KMS-11 (cell line): ENCODE results near the gene MC2R.

Source experiments
- H2AFZ ChIP-seq: fragments of 200-600 bp; sonication (generic); 2 replicates; pipeline ENCODE4 v1.6.1; 2016; ENCODE audit warnings: antibody characterized with exemption, mixed run types, low read depth
- H3K27ac ChIP-seq: fragments of 200-600 bp; sonication (generic); 2 replicates; pipeline ENCODE4 v1.6.1; 2016; ENCODE audit warnings: mild to moderate bottlenecking, mixed run types
- H3K27me3 ChIP-seq: fragments of 200-600 bp; sonication (generic); 2 replicates; pipeline ENCODE4 v1.6.1; 2017; ENCODE audit warnings: mild to moderate bottlenecking, low read depth, mixed run types, moderate library complexity; ENCODE audit not compliant: insufficient read depth
- H3K36me3 ChIP-seq: fragments of 200-600 bp; sonication (generic); 2 replicates; pipeline ENCODE4 v1.6.1; 2017; ENCODE audit warnings: mild to moderate bottlenecking, mixed run types; ENCODE audit not compliant: insufficient read depth
- H3K4me1 ChIP-seq: fragments of 200-600 bp; sonication (generic); 2 replicates; pipeline ENCODE4 v1.6.1; 2016; ENCODE audit warnings: mild to moderate bottlenecking, low read depth, mixed run types; ENCODE audit not compliant: poor library complexity, severe bottlenecking
- H3K4me2 ChIP-seq: fragments of 200-600 bp; sonication (generic); 2 replicates; pipeline ENCODE4 v1.7.0; 2016; ENCODE audit warnings: mild to moderate bottlenecking, mixed run types
- H3K4me3 ChIP-seq: fragments of 200-600 bp; sonication (generic); IDR thresholded peaks from 2 replicates; pipeline ENCODE4 v1.6.1; 2017; ENCODE audit warnings: low read depth, low read length, mixed read lengths; ENCODE audit not compliant: insufficient read depth
- H3K79me2 ChIP-seq: fragments of 200-600 bp; sonication (generic); 2 replicates; pipeline ENCODE4 v1.6.1; 2016; ENCODE audit warnings: low read depth, mixed run types; ENCODE audit not compliant: insufficient read depth
- H3K9ac ChIP-seq: fragments of 200-600 bp; sonication (generic); 2 replicates; pipeline ENCODE4 v1.6.1; 2016; ENCODE audit warnings: mild to moderate bottlenecking, mixed run types
- H4K20me1 ChIP-seq: fragments of 200-600 bp; sonication (generic); 2 replicates; pipeline ENCODE4 v1.6.1; 2016; ENCODE audit warnings: mild to moderate bottlenecking, mixed run types; ENCODE audit not compliant: insufficient read depth
- TF ChIP-seq, protein P1 (sequence below): fragments of 200-600 bp; sonication (generic); conservative IDR thresholded peaks from 2 replicates; pipeline ENCODE4 v1.6.1; 2017; ENCODE audit warnings: low read depth, mild to moderate bottlenecking, antibody characterized with exemption, low read length, moderate library complexity, mixed read lengths

Gene MC2R

DNA sequence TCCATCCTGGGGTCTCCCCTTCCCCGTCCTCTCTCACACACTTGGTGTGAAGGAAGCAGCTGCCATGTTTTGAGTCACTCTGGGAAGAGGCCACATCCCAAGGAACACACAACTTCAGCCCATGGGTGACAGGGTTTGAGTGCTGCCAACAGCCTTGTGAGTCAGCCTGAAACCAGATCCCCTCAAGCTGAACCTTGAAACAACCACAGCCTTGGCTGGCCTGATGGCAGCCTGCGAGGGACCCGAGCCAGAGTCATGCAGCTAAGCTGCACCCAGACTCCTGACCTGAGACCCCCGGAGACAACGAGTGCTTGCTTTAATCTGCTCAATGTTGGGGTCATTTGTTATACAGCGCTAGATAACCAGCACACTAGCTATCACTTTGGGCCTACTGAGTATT lies 19.3 kb upstream of the MC2R start:
- Histone ChIP-seq H3K4me2 (no peak overlapping the region), H3K9ac (no peak overlapping the region), H3K4me3 (no peak overlapping the region), H3K36me3 (no peaks in the 10 kb centered on the region), H4K20me1 (no peaks in the 10 kb centered on the region), H3K79me2 (no peaks in the 10 kb centered on the region), H3K27me3 (no peaks in the 10 kb centered on the region), H3K27ac (no peak overlapping the region), H3K4me1 (no peaks in the 10 kb centered on the region), H2AFZ (no peak overlapping the region)
- TF ChIP-seq, protein P1, sequence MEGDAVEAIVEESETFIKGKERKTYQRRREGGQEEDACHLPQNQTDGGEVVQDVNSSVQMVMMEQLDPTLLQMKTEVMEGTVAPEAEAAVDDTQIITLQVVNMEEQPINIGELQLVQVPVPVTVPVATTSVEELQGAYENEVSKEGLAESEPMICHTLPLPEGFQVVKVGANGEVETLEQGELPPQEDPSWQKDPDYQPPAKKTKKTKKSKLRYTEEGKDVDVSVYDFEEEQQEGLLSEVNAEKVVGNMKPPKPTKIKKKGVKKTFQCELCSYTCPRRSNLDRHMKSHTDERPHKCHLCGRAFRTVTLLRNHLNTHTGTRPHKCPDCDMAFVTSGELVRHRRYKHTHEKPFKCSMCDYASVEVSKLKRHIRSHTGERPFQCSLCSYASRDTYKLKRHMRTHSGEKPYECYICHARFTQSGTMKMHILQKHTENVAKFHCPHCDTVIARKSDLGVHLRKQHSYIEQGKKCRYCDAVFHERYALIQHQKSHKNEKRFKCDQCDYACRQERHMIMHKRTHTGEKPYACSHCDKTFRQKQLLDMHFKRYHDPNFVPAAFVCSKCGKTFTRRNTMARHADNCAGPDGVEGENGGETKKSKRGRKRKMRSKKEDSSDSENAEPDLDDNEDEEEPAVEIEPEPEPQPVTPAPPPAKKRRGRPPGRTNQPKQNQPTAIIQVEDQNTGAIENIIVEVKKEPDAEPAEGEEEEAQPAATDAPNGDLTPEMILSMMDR, result no peak

DNA sequence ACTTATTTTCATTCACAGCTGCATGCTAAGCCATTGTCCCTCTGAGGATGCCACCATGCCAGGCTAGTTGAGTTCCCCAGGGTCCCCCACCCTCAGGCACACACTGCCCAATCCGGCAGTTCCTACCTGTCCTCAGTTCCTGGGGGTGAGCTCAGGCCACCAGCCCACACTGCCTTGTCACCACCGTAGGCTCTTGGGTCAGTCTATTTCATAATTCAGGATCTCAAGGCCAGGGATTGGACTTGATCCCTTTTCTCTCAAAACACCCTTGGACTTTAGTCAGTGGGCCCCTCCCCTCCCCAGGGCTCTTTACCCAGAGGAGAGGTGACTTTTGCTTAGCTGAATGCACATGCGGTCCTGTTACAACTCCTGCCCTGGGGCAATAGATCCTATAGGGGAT lies 18.7 kb upstream of the MC2R start:
- Histone ChIP-seq H3K79me2 (no peaks in the 10 kb centered on the region), H4K20me1 (no peaks in the 10 kb centered on the region), H3K4me3 (no peak overlapping the region), H3K4me1 (no peaks in the 10 kb centered on the region), H3K27me3 (no peaks in the 10 kb centered on the region), H3K36me3 (no peaks in the 10 kb centered on the region), H3K27ac (no peak overlapping the region), H3K4me2 (no peak overlapping the region), H2AFZ (no peak overlapping the region), H3K9ac (no peak overlapping the region)
- TF ChIP-seq, protein P1, result no peak

DNA sequence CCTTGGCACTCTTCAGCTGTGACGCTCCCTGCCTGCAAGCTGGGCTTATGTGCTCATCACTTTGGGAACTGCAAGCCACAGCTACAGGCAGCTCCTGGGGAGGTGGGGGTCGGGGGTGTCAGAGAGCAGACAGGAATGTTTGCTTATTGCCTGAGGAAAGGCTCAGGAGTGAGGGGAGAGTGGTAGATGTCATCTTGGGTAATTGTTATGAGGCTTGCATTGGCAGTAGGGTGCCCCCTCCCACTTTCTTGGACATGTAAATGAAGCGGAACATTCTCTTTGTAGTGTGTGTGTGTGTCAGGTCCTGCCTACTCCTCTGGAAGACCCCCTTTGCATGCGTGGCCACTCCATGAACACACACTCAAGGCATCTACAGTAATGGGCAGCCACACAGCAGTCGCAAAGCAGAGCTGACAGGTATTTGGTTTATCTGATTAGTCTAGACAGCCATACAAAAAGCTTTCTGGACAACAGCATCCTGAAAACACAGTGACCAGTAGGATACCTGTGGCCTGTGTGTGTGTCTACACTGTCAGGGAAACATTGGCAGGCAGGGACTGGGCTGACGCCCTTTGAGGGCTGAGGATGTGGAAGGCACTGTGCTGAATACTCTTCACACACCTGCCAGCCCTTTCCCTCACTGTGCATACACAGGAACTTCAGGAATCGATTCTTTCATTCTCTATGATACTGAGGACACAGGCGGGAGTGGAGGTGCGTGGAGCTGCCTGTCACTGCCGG lies 17.1 kb upstream of the MC2R start:
- H3K79me2 ChIP-seq, result no peaks in the 10 kb centered on the region
- no peaks in the 10 kb centered on the region for H3K27me3 ChIP-seq
- no peak overlapping the region for H3K4me3 ChIP-seq
- H3K4me2 ChIP-seq, result no peak overlapping the region
- no peak overlapping the region for H3K9ac ChIP-seq
- no peak overlapping the region for H3K27ac ChIP-seq
- TF ChIP-seq, protein P1, result no peak
- H4K20me1 ChIP-seq, result no peaks in the 10 kb centered on the region
- H2AFZ ChIP-seq, result no peak overlapping the region
- no peaks in the 10 kb centered on the region for H3K36me3 ChIP-seq
- H3K4me1 ChIP-seq, result no peaks in the 10 kb centered on the region

DNA sequence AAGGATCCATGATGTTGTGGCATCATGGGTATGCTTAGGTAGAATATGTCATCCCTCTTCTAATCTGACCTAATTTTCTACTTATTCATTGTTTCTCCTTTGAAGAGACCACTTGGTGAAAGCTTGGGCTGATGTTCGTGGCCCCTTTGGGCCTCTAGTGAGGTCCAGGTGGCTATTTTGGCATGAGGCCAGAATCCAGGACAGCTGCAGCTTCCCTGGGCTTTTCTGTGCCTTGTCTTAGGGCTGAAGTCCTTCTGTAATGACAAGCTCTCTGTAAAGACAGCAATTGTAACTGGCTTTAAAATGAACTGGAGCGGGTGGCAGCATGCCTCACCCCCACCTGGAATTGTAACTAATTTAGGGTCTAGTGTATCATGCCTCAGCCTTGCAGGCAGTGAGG lies 15.6 kb upstream of the MC2R start:
- Histone ChIP-seq H2AFZ (no peak overlapping the region), H3K79me2 (no peaks in the 10 kb centered on the region)

More for the DNA sequence above, 15.6 kb upstream of the MC2R start:
- Histone ChIP-seq H4K20me1 (no peaks in the 10 kb centered on the region), H3K4me1 (no peaks in the 10 kb centered on the region), H3K27ac (no peak overlapping the region), H3K36me3 (no peaks in the 10 kb centered on the region), H3K4me3 (no peak overlapping the region), H3K9ac (no peak overlapping the region), H3K4me2 (no peak overlapping the region), H3K27me3 (no peaks in the 10 kb centered on the region)
- TF ChIP-seq, protein P1, result no peak
